UCSD-AML1 (cell line): ENCODE data around the gene PARD3.
"Not testable (repeated sequence)": the region's sequence is repeated elsewhere in the genome, so short reads cannot be mapped to it uniquely, and the experiment has no call there.

Source experiments
- DNase-seq: peaks from one replicate; lab custom pipeline; 2025; ENCODE audit not compliant: unreplicated experiment; lab: John Stamatoyannopoulos, UW

Gene PARD3

DNA sequence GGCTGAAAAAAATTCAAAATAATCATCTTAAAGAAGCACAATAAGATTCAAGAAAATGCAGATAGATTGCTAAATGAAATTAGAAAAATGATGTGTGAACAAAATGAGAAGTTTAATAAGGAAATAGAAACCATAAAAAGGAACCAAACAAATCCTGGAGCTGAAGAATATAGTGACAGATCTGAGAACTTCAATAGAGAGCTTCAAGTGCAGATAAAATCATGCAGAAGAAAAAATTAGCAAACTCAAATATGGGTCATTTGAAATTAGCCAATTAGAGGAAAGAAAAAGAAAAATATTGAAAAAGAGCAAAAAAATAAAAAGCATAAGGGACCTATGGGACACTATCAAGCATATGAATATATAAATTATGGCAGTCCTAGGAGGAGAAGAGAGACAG, 720.1 kb downstream of the PARD3 start:
- no peak for DNase-seq

DNA sequence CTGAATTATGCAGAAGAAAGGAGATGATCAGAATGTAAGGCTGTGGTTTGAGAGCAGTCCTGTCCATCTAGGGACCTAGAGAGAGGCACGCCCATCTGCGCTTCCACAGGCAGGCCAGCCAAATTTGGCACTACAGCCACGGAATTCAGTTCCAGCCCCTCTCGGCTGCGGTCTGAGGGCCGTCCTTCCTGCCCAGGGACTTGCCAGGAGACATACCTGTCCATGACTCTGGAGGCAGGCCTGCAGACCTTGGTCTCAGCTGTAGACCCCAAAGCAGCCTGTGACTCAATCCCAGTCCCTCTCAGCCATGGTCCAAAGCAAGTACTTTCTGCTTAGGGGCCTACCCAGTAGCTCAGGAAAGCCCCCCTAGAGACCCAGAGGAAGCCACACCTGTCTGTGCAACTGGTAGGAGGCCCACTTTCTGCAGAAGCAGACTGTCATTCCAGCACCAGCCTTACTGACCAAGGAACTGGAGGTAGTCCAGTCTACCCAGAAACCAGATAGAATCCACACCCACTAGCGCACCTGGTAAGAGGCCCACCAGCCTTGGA, 720.9 kb downstream of the PARD3 start:
- no peak for DNase-seq

DNA sequence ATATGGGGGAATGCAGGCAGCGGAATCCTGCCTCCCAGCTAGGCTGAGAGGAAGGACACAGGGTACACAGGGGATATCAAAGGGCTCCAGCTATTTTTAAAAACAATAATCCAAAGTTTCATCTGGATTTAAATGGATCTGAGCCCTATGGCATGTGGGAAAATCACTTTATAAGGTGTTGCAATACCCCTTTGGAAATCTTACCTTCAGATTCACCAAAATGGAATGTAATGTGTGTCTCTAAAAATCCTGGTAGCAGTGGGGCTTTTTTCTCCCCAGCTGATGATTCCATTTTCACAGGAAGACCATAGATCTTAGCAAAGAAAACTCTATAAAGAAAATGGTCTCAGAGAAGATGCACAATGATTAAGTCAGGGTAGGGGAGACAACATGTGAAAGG, 722.2 kb downstream of the PARD3 start:
- no peak for DNase-seq

DNA sequence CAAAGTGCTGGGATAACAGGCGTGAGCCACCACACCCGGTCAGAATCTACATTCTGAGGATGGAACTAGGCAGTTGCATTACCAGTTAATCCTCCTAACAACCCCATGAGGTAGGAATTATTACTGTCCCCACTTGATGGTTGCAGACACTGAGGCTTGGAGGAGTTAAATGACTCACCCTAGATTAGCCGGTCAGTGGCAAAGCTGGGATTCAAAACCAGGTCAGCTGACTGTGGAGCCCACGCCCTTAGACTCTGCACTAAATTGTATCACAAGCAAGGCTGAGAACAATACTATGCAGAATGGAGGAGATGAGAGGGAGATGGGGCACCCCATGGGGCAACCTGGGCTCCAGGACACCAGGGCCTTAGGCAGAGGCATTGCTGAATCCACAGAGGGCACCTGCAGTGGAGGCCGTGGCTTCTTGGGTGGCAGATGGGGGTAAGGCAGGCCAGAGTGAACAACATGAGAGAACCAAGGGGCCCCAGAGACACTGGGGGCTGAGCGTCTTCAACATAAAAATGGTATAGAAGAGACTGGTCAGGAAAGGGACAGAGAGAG, 723.4 kb downstream of the PARD3 start:
- DNase-seq: no peak

DNA sequence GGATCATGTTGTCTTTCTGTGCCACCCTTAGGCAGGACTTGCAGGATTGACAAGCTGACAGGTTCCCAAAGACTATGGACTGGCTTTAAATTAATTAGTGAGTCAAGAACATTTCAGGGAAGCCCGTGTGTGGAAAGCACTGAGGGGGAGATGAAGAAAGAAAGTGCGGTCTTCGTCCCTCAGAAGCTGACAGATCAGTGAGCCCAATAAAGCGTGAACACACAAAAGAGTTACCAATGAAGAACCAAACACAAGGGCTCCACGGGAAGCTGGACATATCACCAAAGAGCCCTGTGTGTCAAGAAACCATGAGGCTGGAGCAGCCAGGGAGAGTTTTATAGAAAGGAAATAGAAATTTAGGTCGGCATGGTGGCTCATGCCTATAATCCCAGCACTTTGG, 725.8 kb downstream of the PARD3 start:
- no peak for DNase-seq

DNA sequence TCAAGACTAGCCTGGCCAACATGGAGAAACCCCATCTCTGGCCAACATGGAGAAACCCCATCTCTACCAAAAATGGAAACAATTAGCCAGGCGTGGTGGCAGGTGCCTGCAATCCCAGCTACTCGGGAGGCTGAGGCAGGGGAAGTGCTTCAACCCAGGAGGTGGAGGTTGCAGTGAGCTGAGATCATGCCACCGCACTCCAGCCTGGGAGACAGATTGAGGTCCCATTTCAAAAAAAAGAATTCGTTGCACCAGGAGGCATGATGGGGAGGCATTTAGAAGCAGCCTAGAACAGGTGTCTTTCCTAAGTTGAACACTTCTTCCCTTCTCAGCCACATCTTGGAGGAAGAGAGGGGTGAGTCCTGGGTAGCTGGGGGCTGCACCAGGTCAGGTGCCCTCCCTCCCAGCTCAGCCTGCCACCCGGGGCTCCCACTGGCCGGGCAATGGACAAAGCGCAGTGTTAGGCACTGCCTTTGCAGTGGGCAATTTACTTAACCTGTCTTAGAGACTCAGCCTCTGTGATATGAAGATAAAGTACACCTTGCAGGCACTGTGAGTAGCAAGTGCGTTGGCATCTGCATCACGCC, 726.8 kb downstream of the PARD3 start:
- DNase-seq: no peak

DNA sequence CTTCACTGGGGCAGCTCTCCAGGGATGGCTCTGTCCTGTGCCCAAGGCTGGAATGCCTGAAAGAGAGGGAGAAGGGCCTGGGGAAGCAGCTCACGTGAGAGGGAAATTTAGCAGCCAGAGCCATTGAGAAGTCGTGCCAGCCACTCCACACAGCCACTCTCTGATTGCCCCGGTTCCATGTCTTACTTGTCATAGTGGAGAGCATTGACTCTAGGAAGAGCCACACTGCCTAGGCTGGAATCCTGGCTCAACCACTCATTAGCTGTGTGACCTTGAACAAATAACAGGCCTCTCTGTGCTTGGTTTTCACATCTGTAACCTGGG, 728.0 kb downstream of the PARD3 start:
- no peak for DNase-seq

DNA sequence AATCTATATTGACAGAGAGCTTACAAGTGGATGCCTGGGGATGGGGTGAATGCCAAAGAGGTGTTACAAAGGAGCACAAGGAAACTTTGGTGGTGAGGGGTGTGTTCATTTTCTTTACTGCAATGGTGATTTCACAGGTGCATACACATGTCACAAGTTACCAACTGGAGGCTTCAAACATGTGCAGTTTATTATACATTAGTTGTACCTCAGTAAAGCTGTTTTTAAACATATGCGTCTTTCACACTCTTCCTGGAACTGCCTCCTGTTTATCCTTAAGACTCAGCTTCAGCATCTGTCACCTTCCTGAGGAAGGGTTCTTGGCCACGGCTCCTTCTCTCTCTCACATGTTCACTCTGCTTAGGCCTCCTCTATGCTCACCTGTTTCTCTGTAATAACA, 731.5 kb downstream of the PARD3 start:
- no peak for DNase-seq

DNA sequence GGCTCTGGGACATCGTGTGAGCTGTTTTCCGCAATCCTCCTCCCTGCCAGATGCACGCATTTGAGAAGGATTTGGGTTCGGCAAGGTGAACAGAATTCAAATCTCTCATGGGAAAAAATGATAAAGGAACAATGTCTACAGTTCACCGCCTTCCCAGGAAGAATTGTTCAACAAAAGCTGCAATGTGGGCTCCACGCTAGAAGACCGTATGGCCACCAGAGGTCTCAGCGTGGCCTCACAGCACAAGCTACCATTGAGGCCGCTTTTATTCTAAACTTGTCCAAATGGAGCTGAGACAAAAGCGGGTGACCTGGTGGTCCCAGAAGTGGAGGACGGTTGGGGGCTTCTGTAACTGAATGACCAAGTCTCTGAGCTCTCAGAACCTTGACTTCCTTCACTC, 733.1 kb downstream of the PARD3 start:
- no peak for DNase-seq

DNA sequence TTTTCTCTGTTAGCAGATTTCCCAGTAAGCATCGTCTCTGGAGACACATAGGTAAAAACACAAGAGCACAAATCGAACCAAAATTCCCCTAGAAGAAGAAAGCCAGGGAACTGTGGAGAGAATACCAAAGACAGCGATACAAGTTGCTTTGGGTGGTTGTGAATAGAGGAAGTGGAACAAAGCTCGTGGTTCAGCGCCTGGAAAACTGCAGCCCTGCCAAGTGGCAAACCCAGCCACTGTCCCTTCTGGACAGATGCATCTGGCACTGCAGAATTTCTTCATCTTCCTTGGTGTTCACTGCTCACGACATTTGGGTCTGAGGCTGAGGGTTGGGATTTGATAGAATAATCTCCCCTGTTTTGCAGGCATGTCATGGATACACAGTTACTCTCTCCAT, 733.8 kb downstream of the PARD3 start:
- DNase-seq: no peak

DNA sequence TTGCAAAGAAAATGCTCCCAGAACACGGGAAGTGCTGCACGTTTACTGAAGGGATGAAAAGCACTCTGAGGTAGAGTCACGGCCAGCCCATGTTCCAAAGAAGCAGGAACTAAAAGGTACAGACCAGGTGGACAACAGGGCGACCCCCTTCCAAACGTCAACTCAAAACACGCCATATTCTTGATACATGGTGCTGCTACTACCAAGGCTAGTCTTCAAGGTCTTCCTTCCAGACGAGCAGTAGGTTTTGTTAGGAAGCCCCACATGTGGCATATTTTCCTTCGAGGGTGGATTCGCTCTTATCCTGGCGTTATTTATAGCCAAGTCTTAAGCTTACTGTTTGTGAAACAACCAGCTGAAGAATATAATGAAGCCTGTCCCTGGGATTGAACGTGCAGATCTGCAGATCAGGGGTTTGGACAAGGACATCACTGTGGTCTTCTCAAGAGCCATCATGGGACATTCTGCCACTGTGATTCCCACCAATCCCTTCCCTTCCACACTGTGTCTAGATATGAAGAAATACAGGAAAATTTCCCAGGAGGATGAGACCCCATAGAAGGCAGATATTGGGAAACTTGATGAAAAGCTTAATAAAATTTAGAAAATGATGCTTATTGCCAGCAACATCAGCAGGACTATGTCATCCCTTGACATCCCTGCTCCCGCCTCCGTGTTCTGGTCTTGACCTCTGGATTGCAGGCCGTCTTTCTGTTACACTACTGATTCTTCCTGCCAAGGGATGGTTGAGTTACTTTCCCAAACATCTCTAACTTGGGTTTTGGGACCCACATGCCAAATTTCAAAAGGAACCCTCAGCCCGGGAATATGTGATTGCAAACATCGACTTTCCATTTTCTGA, 734.4 kb downstream of the PARD3 start:
- DNase-seq: no peak

DNA sequence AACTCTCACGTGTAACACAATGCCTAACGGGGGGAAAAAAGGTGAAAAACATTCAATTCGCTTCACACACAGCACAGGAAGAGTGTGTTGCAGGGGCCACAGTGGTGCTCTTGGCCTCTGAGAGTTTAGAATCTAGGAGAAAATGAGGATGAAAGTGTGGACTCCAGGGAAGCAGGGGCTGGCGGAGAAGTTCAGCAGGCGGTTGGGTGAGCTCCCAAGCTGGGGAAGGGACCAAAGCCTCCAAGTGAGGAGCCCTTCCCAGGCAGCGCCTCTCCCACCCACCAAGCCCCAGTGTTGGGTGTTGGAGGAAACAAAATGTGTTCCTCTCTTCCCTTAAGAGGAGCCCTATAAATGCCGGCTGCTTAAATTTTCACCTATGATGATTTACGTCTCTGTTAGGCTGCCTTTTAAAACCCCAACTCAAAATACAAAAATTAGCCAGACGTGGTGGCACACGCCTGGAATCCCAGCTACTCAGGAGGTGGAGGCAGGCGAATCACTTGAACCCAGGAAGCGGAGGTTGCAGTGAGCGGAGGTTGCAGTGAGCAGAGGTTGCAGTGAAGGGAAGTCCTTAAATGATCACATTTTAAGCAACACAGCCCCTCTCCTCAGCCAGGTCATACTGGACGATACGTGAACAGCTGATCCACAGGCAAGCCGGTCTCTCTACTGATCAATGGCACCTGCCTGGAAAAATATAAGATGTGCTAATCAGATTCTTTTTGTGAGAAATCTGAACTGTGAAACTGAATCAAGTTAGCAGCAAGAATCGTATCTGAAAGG, 735.2 kb downstream of the PARD3 start:
- DNase-seq: no peak

DNA sequence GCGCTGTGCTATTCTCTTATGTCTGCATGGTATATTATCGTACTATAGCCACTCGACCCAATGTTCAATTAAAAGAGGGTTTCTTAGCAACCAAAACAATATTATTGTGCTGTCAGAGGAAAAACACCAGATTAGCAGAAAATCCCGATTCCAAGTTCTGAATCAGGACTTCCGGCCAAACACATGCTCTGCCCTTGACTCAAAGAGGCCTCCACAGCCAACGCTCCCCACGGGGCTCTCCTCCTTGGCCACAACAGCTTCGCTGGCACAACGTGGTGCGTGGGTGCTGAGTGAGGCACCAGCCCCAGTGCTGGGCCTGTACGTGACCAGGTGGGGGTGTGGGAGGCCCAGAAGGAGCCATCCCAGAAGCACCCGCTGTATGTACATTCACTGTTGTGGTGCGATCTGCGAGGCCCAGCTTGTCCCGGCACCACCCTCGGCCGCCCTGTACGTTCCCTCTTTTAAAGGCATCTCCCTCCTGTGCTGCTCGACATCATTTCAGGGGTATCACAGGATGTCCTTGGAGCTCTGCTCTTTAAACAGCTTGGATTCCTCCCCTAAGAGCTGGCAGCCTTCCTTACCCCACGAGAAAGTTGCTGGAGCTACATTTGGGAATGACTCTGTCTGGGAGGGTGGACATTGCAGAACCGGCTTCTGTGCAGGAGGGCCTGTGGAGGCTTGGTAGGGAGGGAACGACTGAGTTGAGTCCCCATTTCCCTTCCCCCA, 736.2 kb downstream of the PARD3 start:
- no peak for DNase-seq

DNA sequence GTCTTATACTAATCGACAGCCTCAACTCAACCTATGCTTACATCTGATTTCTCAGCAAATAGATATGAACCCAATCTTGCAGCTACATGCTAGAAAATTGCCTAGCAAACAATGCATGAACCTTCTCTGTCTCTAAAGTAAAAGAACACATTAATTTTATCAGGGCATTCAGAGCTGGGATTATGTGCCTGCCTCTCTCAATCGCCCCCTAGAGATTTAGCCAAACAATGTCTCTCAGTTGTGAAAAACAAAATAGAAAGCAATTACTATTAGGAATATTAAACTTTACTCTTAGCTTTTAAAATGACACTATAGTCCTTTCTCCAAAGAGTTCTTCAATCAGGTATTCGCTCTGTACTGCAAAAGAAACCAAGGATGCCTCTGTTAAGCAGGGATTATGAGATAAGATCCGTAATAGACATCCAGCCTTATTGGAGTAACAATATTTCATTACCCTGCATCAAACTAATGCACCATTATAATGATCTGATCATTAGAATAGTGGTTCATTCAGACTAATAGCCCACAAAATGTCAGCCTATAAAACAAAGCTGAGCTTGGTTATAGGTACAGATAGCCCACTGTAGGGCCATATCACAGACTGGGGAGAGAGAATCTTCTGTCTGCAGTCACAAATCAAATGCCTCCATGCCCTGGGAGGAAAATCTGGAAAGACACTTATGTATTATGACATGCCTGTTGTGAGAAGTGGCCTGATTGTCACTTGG, 736.9 kb downstream of the PARD3 start:
- no peak for DNase-seq

DNA sequence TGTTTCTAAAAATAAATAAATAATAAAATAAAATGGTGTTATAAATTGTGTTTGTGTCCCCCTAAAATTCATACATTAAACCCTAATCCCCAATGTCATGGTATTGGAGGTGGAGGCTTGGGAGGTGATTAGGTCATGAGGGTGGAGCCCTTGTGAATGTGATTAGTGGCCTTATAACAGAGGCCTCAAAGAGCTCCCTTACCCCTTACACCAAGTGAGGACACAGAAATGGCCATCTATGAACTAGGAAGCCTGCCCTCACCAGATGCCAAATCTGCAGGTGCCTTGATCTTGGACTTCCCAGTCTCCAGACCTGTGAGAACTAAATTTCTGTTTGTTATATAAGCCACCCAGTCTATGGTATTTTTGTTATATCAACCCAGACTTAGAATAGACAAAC, 738.7 kb downstream of the PARD3 start:
- no peak for DNase-seq

DNA sequence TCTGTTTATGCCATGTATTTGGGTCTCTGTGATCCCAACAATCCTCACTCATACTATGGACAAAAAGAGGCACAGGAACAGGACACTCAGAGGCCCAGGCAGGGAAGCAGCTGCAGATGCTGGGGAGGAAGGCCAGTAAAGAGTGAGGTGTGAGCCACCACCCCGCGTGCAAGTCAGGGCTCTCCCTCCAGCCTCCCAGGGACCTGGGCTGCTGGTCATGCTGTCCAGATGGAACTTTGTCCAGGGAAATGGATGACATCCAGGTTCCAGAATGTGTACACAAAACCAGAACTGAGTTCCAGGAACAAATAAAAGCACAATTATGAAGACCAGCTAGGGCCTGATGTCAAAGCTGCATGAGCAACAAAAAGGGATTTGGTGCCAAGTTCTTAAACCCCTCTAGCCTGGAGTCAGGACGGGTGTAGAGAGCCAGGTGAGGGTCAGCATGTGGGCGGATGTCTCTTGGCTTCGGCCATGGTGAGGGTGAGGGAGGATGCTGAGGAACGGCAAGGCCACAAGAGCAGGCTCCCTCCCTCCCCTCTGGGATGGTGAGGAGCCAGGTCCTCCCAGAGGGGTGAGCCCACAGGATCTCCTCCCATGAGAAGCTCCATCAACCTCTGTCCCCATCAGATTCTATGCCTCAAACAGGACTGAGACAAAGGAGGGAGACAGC, 739.7 kb downstream of the PARD3 start:
- no peak for DNase-seq

DNA sequence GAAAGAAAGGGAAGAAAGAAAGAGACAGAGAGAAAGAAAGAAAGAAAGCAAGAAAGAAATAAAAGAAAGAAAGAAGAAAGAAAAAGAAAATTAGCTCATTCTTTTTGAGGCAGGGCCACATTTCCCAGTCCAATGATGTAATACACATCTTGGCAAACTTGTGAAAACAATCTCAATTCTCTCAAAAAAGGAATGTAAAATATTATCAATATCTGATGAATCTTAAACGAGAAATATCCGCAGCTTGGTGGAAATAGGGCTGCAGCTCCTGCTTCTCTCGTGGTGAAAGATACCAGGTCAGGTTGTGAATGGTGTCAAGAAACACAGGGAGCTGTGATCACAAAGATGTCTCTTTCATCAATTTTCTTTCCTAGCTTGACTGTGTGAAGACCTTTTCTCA, 741.0 kb downstream of the PARD3 start:
- DNase-seq: no peak

DNA sequence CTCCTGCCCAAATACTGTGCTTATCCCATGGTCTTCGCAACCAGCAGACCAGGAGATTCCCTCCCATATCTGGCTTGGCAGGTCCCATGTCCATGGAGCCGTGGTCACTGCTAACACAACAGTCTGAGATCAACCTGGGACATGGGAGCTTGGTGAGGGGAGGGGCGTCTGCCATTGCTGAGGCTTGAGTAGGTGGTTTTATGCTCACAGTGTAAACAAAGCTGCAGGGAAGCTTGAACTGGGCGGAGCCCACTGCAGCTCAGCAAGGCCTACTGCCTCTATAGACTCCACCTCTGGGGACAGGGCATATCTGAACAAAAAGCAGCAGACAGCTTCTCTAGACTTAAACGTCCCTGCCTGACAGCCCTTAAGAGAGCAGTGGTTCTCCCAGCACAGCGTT, 747.4 kb downstream of the PARD3 start:
- not testable (repeated sequence) for DNase-seq

DNA sequence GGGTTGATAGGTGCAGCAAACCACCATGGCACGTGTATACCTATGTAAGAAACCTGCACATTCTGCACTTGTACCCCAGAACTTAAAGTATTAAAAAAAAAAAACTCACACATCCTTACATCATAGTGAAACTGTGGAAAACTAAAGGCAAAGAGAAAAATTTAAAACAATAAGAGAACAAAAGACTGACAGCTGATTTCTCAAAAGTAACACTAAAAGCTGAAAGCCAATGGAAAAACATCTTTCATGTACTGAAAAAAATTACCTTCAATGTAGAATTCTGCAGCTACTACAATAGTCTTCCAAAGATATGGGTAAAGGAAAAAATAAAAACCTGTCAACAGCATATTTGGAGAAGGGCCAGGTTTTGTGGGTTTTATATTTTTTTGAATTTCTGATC, 751.5 kb downstream of the PARD3 start:
- DNase-seq: no peak

DNA sequence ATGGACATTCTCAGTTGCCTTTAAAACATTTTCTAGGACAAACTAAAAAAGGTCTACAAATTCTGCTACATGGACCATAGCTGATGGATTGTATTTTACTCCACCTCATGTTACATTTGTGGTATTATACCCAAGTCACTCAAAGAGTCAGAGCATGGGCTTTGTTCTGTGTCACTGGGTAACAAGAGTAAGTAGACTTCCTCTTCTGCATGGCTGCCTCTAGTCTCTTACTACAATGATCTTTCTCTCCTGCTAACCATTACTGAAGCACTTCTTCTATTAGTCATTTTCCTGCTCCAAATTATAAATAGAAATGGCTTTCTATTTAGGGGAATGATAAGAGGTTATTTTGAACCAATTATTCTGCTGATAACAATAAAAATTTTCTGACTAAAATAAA, 753.3 kb downstream of the PARD3 start:
- DNase-seq: no peak
